Prostate gland (tissue), 2 donors: Measurements from ENCODE around the gene TBX2. TPM values are rescaled to one million over a fixed set of nuclear protein-coding genes. Genes with fewer than 3 reads are reported as not detected.

Experiments
- DNase-seq: peaks from one replicate; pipeline ENCODE4 v3.0.0-alpha.2; 2019; ENCODE audit warnings: low spot score
- H3K27ac ChIP-seq, 2 donors: fragments of 200-600 bp; sonication (generic); 2 replicates each; pipeline ENCODE4 v1.5.1; 2017 to 2019
- H3K27me3 ChIP-seq: fragments of 200-600 bp; sonication (generic); replicated peaks from 2 replicates; pipeline ENCODE4 v1.5.1; 2019; ENCODE audit not compliant: insufficient read depth
- H3K36me3 ChIP-seq, 2 donors: fragments of 200-600 bp; sonication (generic); 1 replicate in 1 of 2; 2 replicates in 1 of 2; pipeline versions ENCODE4 v1.5.1 to v1.8.1; 2017 to 2019
- H3K4me1 ChIP-seq: fragments of 200-600 bp; sonication (generic); replicated peaks from 2 replicates; pipeline ENCODE4 v1.5.1; 2019
- H3K4me3 ChIP-seq, 2 donors: fragments of 200-600 bp; sonication (generic); 2 replicates each; pipeline ENCODE4 v1.5.1; 2017 to 2019
- H3K9me3 ChIP-seq: fragments of 200-600 bp; sonication (generic); 2 replicates; pipeline ENCODE4 v1.5.1; 2017
- POLR2A ChIP-seq: fragments of 450-650 bp; IDR thresholded peaks from one replicate; pipeline ENCODE4 v1.6.1; 2016; ENCODE audit warnings: antibody characterized with exemption, mild to moderate bottlenecking
- POLR2AphosphoS5 ChIP-seq: sonication (generic); formaldehyde crosslinking; IDR thresholded peaks from one replicate; pipeline ENCODE4 v1.6.1; 2017; ENCODE audit warnings: antibody characterized with exemption
- WGBS: methylation state at CpG from one replicate; pipeline ENCODE4 v1.1.5; 2018; 5-methylcytosine and 5-hydroxymethylcytosine counted together
- intact Hi-C: fragments of 100-400 bp; cut with DNase I; formaldehyde crosslinking; loops from one replicate; pipeline ENCODE4 v1.14.2; 2022
- total RNA-seq, 2 donors: library from RNA; depleted of rRNA; stranded (reverse); fragments of >200 nt; gene quantifications; one replicate each; pipeline ENCODE4 v1.1.0, GENCODE V29; 2016
- TF ChIP-seq, protein P1 (sequence below), 4 experiments: fragments of 200-600 bp in 2 of 4; fragments of 450-650 bp in 2 of 4; sonication (generic) in 2 of 4; IDR thresholded peaks; 1 replicate in 3 of 4; 2 replicates in 1 of 4; pipeline ENCODE4 v1.5.1; 2016 to 2019; ENCODE audit warnings: antibody characterized with exemption in 4 of 4, mild to moderate bottlenecking in 2 of 4, moderate library complexity in 2 of 4

TBX2 gene
- total RNA-seq, 2 donors from 2014 or later = 9.2 to 34.1 TPM

GRCh38 chr17:61406971-61407911 is 7.6 kb downstream of the TBX2 start:
- no peak for DNase-seq
- H3K4me1 ChIP-seq = no peaks in the 10 kb centered on the region
- H3K27me3 ChIP-seq = peaks cover 9% of the 10 kb centered on the region
- TF ChIP-seq, protein P1, sequence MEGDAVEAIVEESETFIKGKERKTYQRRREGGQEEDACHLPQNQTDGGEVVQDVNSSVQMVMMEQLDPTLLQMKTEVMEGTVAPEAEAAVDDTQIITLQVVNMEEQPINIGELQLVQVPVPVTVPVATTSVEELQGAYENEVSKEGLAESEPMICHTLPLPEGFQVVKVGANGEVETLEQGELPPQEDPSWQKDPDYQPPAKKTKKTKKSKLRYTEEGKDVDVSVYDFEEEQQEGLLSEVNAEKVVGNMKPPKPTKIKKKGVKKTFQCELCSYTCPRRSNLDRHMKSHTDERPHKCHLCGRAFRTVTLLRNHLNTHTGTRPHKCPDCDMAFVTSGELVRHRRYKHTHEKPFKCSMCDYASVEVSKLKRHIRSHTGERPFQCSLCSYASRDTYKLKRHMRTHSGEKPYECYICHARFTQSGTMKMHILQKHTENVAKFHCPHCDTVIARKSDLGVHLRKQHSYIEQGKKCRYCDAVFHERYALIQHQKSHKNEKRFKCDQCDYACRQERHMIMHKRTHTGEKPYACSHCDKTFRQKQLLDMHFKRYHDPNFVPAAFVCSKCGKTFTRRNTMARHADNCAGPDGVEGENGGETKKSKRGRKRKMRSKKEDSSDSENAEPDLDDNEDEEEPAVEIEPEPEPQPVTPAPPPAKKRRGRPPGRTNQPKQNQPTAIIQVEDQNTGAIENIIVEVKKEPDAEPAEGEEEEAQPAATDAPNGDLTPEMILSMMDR (IDR thresholded peaks at IDR 0.05) = no peak
- no peak for TF ChIP-seq POLR2A
- intact Hi-C loops = loop anchor here (5.0 kb wide), 1 partner anchor 405 kb away; no protein-coding TSS in a partner anchor
- 65% methylated on average over 8 of the region's 8 CpGs for WGBS
- H3K9me3 ChIP-seq = no peaks in the 10 kb centered on the region
- H3K36me3 ChIP-seq = no peaks in the 10 kb centered on the region
- H3K27ac ChIP-seq = peak overlapping the region; percentile 7 to 84
- no peak overlapping the region for H3K4me3 ChIP-seq

GRCh38 chr17:61408151-61409041 is 8.8 kb downstream of the TBX2 start:
- no peaks in the 10 kb centered on the region for H3K9me3 ChIP-seq
- WGBS = 64% methylated on average over 39 of the region's 41 CpGs
- peaks cover 3% of the 10 kb centered on the region for H3K27me3 ChIP-seq
- DNase-seq = no peak
- no peak overlapping the region for H3K4me3 ChIP-seq
- no peaks in the 10 kb centered on the region for H3K4me1 ChIP-seq
- no peaks in the 10 kb centered on the region for H3K36me3 ChIP-seq
- no peak for TF ChIP-seq POLR2AphosphoS5
- TF ChIP-seq POLR2A = no peak
- TF ChIP-seq, protein P1 (IDR thresholded peaks at IDR 0.05) = no peak
- intact Hi-C loops = loop anchor here (5.0 kb wide), 1 partner anchor 406 kb away; no protein-coding TSS in a partner anchor
- H3K27ac ChIP-seq = peak overlapping the region; percentile 95 to 98

- TF ChIP-seq POLR2AphosphoS5 (no peak), POLR2A (no peak)
- TF ChIP-seq, protein P1 (IDR thresholded peaks at IDR 0.05) = peak; percentile 27 to 64 (median 50)
- peak overlapping the region; percentile 50 to 55 for H3K4me3 ChIP-seq
- peak; percentile 56 for DNase-seq
- H3K9me3 ChIP-seq = no peaks in the 10 kb centered on the region
- intact Hi-C loops = loop anchor here (5.0 kb wide), 2 partner anchors 48 to 407 kb away; no protein-coding TSS in a partner anchor
- peaks cover 3% of the 10 kb centered on the region for H3K27me3 ChIP-seq
- H3K27ac ChIP-seq = peak overlapping the region; percentile 95 to 98
- 1% methylated on average over 73 of the region's 73 CpGs for WGBS
- H3K36me3 ChIP-seq = no peaks in the 10 kb centered on the region
- H3K4me1 ChIP-seq = no peaks in the 10 kb centered on the region
Observed at GRCh38 chr17:61409301-61410112, 9.9 kb downstream of the TBX2 start.

- H3K4me3 ChIP-seq = peak overlapping the region; percentile 52 to 55
- intact Hi-C loops = loop anchor here (5.0 kb wide), 1 partner anchor 47 kb away; no protein-coding TSS in a partner anchor
- H3K27ac ChIP-seq = peak overlapping the region; percentile 95 to 98
- H3K4me1 ChIP-seq = no peaks in the 10 kb centered on the region
- H3K9me3 ChIP-seq = no peaks in the 10 kb centered on the region
- H3K36me3 ChIP-seq = no peaks in the 10 kb centered on the region
- DNase-seq = no peak
- H3K27me3 ChIP-seq = no peaks in the 10 kb centered on the region
- WGBS = 33% methylated on average over 48 of the region's 48 CpGs
- TF ChIP-seq POLR2AphosphoS5 = no peak
- TF ChIP-seq, protein P1 (IDR thresholded peaks at IDR 0.05) = peak; percentile 34 to 68 (median 40)
Observed at GRCh38 chr17:61410141-61411010, 10.7 kb downstream of the TBX2 start.
